Daoy (cell line): ENCODE measurements around the gene CTSD. TPM values are rescaled to one million over a fixed set of nuclear protein-coding genes. Genes with fewer than 3 reads are reported as not detected.
A peak's percentile ranks its signal among the peaks of the same experiment; 100 is the strongest.
"Not testable (repeated sequence)": the region's sequence is repeated elsewhere in the genome, so short reads cannot be mapped to it uniquely, and the experiment has no call there.

Experiments used
- DNase-seq: peaks from one replicate; pipeline ENCODE4 v3.0.0-alpha.2; 2015; ENCODE audit warnings: low read depth
- total RNA-seq: library from RNA; depleted of rRNA; stranded (reverse); fragments of >200 nt; shearing (Covaris generic); gene quantifications from 2 replicates; pipeline ENCODE4 v1.2.3, GENCODE V29; 2014

The CTSD gene
- total RNA-seq, 1 experiment from 2014 or later: 157 TPM

DNA sequence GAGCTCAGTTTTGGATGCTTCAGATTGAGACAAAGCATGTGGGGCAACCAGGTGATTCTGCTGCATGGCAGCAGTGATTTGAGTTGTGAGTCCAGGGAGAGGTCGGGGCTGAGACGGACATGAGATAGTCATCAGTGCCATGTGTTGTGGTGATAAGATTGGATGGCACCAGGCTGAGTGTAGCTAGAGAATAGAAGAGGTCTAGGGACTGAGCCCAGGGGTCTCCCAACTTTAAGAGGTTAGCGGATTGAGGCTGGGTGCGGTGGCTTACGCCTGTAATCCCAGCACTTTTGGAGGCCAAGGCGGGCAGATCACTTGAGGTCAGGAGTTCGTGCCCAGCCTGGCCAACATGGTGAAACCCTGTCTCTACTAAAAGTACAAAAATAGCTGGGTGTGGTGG, 6.3 kb upstream of the CTSD start:
- DNase-seq: no peak

DNA sequence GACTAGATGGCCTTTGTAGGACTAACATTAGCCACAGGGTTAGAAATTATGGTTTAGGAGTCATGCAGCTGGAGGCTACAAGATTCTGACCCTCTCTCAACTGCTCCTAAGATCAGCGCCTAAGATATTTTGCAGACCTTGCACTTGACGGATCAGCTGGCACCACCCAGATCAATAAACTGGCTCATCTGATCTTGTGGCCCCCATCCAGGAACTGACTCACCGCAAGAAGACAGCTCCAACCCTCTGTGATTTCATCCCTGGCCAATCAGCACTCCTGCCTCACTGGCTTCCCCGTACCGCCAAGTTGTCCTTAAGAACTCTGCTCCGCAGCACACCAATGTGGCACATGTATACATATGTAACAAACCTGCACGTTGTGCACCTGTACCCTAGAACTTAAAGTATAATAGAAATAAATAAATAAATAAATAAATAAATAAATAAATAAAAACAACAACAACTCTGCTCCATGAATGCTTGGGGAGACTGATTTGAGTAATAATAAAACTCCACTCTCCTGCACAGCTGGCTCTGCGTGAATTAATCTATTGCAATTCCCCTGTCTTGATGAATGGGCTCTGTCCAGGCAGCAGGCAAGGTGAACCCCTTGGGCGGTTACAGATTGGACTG, 5.7 kb upstream of the CTSD start:
- not testable (repeated sequence) for DNase-seq

DNA sequence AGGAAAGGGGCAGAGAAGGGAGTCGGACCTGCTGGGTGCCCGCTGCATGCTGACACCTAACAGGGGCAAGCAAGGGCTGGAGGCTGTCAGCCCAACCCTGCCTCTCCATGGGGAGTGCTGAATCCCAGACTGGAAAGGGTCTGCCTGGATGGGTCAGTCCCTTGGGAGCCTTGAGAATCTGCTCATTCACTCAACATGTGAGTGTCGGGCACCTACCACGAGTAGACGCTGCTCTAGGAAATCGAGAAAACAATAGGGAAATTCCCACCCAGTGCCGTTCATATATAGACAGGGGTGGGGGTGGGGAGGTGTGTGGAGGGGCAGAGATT, 4.4 kb upstream of the CTSD start:
- DNase-seq: no peak

DNA sequence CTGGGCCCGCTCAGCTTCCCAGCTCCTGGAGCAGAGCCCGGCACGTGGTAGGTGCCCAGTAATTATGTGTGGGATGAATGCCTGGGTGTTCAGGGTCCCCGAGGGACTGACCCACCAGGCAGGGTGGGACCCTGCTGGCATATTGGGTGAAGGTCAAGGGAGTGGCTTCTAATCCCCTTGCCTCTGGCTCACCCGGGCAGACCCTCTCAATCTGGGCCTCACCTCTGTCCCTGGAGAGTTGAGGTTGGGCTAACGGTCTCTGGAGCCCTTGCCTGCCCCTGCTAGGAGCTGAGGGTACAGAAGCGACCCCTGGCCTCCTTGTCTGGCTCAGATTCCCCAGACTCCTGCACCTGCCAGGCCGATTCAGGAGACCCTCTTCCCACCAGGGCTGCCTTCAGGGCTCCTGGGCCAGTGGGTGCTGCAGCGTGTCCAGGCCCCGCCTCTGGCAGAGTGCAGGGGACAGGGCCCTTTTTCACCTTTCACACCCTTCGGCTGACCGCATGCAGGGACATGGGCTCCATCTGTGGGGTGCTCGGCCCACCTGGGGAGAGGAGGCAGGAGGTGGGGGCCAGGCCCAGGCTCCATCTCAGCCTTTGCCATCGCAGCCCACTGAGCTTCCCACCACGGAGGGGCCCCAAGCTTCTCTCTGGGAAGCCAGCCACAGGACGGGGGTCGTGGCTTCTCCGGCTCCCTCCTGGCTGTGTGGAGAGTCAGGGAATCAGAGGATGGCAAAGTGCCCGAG, 3.8 kb upstream of the CTSD start:
- DNase-seq: no peak

DNA sequence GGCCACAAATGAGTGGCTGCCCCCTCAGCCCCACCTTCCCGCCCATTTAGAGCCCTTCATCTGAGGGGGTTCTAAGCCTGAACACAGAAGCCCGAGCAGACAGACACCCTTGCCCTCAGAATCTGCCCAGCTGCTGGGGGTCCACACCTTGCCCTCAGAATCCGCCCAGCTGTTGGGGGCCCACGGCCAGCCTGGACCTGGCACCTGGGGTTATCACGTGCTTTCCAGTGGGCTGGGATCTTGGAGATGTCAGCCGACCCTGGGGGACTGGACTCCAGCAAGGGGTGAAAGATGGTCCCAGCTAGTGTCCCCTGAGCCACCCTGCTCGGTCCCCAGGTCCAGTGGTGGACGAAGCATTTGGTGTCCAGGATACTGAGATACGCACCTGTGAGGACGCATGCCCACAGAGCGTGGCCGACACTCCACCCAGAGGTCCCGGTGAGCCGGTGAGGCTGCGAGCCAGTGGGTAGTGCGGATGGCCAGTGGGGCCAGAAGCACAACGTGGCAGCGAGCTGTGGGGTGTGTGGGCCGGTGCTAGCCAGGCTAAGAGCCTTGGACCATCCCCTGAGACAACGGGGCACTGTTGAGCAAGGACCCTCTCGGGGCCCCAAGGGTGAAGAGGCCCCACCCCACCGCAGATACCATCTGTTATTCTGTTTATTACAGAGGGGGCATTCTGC, 3.1 kb upstream of the CTSD start:
- DNase-seq: no peak

DNA sequence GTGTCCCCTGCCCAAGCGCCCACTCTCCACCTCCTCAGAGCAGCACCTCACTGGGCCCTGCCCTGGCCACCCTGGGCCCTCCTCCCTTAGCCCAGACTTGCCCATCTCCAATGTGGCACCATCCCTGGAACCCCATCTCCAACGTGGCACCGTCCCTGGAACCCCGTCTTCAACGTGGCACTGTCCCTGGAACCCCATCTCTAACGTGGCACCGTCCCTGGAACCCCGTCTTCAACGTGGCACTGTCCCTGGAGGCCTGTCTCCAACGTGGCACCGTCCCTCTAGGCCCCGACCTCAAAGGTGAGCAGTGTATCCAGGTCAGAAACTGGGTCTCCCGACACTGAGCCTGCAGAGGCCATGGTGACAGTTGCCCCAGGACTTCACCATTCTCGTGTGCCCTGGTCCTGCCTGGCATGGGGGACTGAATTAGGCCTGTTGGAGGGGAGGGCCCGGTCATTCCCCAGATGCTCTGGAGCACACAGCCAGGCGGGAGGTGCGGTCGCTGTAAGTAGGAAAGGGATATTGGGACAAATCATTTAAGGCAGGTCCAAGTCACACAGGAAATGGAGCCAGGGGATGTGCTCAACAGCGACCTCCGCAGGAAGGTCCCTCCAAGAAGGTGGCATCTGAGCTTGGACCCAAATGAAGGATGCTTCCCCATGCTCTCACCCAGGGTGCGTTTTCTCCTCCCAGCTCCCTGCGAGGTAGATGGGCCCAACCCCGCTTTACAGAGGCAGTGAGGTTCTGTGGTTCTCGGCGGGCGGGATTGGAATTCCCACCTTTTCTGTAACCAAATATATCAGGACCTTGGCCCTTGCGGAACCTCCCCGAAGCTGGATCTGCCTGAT, 2.4 kb upstream of the CTSD start:
- no peak for DNase-seq

DNA sequence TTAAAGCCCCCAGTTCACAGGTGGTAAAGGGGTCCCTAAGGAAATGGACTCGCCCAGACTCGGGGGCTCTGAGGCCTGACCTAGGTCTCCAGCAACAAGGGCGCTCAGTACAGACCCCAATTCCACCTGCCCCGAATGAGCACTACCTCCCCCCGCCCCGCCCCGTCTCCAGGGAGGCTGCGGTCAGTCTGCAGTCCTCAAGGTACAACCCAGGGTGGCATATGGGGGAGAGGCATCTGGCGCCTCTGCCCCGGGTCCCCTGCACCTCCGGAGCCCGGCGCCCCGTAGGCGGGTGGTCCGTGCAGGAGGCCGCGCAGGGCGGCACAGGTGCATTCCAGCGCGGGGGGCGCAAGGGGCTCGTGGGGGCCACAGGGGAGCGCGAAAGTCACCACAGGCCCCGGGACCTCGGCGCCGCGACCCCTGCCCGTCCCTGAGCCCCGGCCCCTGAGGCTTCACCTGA, 361 bp downstream of the CTSD start:
- no peak for DNase-seq

DNA sequence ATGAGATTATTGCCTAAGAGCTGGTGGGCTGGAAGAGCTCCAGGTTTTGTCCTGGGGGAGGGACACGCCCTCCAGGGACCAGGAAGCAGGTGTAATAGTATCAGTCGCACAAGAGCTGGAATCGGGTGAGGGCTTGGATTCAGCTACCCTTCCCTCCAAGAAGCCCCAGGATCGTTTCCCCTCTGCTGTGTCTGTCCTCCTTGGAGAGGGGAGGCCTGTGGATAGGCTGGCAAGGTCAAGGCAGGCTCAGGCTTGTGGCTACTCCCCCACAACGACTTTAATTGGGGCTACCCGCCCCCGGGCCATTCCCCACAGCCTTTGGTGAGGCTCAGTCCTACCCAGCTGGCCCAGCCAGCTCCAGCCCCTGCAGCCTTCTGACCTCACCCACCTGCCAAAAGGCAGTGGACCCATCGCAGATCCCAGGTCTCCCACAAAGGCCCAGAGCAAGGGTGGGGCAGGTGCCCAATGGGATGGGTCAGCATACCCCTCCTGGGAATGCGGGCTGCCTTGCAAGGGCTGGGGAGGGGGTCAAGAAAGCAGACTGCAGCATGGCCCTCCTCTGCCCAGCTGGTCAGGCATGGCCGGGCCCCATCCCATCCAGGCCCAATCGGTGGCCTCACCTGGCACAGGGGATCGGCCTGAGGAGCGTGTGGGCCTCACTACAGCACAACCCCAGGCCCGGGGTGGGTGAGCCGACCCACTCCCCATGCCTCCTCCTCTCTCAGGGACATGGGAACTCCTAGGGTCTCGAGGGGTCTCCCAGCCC, 1.0 kb downstream of the CTSD start:
- peak; percentile 36 for DNase-seq

DNA sequence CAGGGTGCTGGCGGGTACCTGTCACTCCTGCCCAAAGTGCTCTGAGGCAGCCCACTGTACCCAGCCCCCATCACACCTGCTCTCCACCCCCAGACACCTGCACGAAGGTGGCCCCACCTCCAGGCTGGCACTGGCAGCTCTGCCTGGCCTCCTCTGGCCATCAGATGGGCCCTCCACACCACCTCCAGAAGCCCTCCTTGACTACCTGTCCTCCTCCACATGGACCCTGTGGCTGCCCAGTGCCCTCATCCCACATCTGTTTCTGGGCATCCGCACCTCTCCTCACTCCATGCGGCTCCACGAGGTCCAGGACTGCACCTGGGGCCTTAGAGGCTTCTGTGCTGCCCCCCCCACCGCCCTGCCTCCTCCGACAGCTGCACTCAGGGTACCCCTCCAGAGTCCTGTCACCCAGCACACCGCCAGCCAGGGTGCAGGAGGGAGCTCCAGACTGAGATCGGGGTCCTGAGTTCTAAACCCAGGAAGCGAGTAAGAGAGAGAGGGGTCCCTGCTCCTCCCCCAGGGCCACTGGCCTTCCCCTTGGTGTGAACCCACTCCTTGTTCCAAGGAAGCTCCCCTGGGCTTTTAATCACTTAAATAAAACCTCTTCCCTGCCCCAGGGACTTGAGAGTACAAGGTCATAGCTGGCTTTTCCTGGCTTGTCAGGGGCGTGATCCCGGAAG, 1.7 kb downstream of the CTSD start:
- DNase-seq: no peak

DNA sequence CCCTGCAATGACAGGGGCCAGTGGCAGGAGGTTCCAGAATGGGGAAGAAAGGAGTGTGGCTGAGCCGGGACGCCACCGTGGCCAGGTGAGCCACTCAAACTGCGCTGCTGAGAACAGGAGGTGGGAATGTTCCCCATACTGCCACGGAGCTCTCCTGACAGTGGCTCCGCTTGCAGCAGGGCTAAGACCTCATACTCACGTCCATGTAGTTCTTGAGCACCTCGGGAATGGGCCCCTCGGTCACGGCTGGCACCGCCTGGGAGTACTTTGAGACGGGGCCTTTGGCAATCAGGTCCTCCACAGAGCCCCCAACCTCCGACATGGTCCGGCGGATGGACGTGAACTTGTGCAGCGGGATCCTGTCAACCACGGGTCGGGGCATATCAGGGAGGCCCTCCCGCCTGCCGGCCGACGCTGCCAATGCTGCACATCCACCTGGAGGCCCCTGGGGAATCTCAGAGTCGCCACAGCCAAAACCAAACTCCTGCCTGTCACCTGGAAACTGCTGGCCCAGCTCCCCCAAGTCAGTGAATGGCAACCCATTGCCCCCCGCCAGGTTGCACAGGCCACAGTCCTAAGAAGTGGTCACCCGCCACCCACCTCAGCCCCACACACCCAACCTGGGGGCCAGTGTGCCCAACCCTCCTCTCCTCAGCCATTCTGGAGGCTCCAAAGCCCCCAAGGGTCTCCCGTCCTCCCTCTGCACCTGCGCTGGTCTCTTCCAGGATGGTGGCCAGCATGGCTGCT, 2.4 kb downstream of the CTSD start:
- DNase-seq: no peak

DNA sequence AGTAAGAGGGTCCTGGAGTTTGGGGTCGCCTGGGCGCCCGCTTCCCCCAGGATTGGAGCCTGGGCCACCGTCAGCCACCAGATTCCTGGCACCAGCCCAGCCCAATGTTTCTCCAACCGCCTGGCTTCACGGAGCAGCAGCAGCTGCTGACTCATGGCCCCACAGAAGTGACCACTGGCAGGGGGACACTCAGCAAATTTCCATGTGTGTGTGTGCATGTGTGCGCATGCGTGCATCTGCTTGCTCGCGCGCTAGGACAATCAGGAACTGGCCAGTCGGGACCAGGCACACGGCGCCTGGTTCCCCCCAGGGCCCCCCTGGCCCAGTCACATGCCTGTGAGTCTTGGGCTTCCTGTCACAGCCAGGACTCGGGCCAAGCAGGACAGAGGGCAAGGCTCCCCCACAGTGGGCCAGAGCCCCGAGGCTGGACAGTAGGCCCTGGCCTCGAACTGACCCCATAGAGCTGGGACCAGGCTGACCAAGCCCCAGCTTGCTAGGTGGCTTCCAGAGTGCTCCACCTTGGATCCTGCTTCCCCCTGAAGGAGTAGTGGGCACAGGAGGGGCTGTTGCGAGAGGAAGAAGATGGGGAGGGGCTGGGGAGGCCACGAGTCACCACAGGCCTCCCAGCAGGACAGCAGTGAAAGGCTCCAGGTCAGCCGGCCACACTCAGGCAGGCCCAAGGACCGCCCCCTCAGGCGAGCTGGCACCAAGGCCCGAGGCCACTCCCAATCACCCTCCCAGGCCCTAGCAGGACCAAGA, 3.2 kb downstream of the CTSD start:
- peak; percentile 76 for DNase-seq

DNA sequence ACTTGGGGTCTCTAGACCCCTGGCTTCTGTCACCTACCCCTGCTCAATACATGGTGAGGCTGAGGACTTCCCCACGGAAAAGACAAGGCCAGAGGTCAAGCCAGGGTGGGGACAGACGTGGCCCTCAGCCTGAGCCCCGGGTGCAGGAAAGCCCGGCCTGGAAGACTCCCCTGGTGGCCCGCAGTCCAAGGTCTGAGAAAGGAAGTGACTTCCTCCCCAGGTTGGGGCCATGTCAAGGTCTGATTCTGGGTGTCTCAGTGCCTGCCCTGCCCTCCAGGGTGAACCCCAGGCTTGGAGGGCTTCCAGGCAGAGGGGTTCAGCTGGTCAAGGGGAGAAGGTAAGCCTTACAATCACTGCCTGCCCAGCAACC, 3.9 kb downstream of the CTSD start:
- no peak for DNase-seq

DNA sequence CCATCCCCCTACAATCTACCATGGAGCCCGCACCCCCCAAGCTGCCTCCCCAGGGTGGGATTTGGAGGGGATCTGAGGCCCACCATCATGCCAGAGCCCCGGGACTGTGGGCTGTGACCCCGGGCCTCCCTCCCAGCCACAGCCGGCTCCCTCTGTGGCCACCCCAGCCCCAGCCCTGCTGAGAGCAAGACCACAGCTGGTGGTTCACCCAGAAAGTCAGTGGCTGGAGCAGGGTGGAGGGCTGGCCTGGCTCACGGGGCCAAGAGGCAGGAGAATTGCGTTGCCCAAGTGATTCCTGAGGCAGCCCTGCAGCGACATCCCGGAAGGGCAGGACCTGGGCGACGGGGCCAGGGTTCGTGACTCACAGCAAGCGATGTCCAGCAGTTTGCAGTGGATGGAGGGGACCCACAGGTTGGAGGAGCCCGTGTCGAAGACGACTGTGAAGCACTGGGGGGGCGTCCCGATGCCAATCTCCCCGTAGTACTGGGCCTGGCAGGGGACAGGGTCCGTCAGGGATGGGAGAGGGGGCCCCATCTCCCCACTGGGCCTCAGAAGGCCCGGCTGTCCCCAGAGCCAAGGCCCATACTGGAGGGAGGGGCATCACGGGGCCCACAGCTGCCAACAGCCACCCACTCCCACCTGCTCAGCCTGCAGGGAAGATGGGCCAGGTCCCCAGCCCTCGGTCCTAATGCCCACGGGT, 4.4 kb downstream of the CTSD start:
- DNase-seq: no peak

DNA sequence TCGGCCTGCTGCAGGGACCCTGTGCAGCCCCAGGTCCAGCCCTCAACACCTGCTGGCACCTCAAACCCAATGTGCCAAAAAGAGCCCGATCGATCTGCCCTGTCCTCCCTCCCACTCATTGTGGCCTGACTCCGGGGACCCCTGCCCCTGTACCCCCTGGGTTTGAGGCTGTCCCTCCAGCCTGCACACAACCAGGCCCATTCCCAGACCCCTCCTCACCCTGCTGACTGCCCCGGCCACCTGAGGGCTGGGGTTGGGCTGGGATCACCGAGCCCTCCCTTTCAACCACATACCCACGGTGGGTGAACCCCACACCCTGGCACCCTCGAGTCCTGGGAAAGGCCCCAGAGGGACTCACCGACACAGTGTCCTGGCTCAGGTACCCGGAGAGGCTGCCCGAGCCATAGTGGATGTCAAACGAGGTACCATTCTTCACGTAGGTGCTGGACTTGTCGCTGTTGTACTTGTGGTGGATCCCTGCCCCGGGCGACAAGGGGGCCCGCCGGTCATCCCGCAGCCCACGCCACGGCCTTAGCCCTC, 5.0 kb downstream of the CTSD start:
- DNase-seq: no peak

DNA sequence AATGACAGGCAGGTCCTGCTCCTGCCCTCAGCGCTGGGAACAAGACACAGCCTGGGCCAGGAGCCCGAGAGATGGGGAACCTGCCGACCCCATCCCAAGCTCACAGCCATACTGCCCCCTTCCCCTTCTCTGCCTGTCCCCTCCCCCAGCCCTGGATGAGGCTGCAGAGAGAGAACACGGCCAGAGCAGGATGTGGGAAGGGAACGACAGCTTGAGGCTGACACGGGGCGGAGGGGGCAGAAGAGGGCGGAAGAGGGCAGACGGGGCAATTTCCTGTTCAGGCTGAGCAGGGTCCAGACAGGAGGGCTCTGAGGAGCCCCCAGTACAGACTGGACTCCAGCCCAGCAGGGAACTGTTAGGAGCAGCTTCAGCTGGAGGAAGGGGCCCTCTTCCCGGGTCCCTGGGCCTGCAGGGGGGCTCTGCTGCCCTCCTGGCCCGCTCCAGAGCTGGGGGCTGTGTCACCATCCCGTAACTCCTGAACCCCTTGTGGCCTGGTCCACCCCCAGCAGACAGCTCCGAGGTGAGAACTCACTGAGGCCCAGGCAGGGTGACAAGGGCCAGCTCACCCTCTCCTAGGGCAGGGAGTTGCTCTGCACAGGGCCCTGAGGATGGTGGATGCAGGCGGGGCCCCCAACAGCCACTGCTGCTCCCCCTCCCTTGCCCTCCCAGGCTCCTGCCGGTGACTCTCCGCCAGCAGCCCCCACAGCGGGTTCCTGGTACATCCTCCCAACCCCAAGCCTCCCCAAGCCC, 5.7 kb downstream of the CTSD start:
- no peak for DNase-seq

DNA sequence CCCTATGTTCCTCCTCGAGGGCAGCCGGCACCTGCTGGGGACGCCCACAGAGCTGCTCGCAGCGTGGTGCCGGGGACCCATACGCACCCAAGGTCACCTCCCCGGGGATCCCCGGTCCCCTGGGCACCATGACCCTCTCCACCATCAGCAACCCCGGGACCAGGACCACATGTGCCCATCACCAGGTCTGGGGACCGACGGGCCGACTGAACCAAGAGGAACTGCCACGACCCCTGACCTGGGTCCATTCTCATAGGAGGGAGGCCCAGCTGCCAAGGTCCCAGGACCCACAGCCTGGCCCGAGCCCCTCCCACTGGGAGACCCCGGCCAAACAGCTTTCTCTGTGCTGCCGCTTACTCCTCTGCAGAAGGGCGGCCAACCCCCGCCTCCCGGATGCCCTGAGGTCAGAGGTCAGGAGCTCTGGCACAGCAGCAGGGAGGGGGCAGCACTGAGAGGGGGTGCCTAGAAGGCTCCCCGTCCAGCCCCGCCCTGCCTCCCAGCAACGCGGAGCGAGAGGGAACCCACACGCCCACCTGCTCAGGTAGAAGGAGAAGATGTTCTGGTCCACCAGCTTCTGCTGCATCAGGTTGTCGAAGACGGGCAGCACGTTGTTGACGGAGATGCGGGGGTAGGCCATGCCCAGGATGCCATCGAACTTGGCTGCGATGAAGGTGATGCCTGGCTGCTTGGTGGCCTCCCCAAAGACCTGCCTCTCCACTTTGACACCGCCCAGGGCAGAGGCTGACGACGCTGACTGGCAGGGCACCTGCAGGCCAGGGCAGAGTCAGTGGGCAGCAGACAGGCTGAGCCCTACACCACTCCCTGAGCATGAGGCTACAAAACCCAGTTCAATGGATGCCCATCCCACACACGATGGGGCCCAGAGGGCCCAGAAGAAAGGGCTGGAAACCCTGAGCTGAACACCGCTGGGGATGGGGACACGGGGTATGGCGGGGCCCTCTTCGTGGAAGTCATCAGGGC, 6.6 kb downstream of the CTSD start:
- no peak for DNase-seq
